ENCODE measurements around the gene CKAP5.
"Not testable (repeated sequence)": the region's sequence is repeated elsewhere in the genome, so short reads cannot be mapped to it uniquely, and the experiment has no call there.

CKAP5 gene

DNA sequence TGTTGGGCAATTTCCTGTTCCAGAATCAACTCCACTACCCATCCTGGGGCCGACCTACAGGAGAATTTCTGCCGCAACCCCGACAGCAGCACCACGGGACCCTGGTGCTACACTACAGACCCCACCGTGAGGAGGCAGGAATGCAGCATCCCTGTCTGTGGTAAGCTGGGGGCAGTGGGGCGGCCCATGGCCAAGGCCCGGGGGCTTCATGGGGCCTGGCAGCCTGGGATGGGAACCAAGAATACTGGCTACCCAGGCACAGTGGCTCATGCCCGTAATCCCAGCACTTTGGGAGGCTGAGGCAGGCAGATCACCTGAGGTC lies 122.8 kb downstream of the CKAP5 start:
- H3K9ac ChIP-seq (ENCODE audit: low read depth, low read length), result no peak overlapping the region
- no peaks in the 10 kb centered on the region for H3K9me3 ChIP-seq (replicated peaks; ENCODE audit: low read length)
- peaks cover 3% of the 10 kb centered on the region for H3K4me1 ChIP-seq (ENCODE audit: control insufficient read depth, insufficient read depth, low read length)
- no peaks in the 10 kb centered on the region for H3K36me3 ChIP-seq (ENCODE audit: insufficient read depth, low read length)
- H3K27me3 ChIP-seq (ENCODE audit: control insufficient read depth, insufficient read depth, low read length), result no peaks in the 10 kb centered on the region
- H3K4me2 ChIP-seq (ENCODE audit: low read length), result no peak overlapping the region
- H3K4me3 ChIP-seq (ENCODE audit: low read length), result no peak overlapping the region

GRCh38 chr11:46722566-46723358 lies 123.3 kb downstream of the CKAP5 start:
- Histone ChIP-seq H3K27me3 (ENCODE audit: control insufficient read depth, insufficient read depth, low read length) (no peaks in the 10 kb centered on the region), H3K4me1 (ENCODE audit: control insufficient read depth, insufficient read depth, low read length) (peaks cover 8% of the 10 kb centered on the region), H3K36me3 (ENCODE audit: insufficient read depth, low read length) (no peaks in the 10 kb centered on the region), H3K9ac (ENCODE audit: low read depth, low read length) (no peak overlapping the region), H3K4me3 (ENCODE audit: low read length) (no peak overlapping the region), H3K4me2 (ENCODE audit: low read length) (no peak overlapping the region), H3K9me3 (replicated peaks; ENCODE audit: low read length) (no peaks in the 10 kb centered on the region)

DNA sequence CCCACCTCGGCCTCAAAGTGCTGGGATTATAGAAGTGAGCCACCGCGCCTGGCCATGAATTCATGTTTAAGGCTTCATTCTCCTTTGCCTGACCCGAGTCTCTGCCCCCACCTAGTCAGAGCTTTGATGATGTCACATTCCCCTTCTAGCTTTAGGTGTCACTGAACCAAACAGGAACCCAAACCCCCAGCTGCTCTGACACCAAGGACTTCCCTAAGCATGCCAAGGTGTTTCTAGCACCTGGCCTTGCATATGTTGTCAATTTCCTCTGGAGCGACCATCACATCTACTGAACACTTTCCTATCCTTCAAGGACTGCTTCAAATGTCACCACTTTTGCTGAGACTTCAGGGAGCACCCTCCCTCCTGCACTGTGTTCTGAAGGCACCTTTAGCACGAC lies 124.8 kb downstream of the CKAP5 start:
- H3K27me3 ChIP-seq (ENCODE audit: control insufficient read depth, insufficient read depth, low read length), result no peaks in the 10 kb centered on the region
- peaks cover 8% of the 10 kb centered on the region for H3K4me1 ChIP-seq (ENCODE audit: control insufficient read depth, insufficient read depth, low read length)
- no peaks in the 10 kb centered on the region for H3K9me3 ChIP-seq (replicated peaks; ENCODE audit: low read length)
- H3K4me2 ChIP-seq (ENCODE audit: low read length), result no peak overlapping the region
- H3K9ac ChIP-seq (ENCODE audit: low read depth, low read length), result no peak overlapping the region
- no peak overlapping the region for H3K4me3 ChIP-seq (ENCODE audit: low read length)
- H3K36me3 ChIP-seq (ENCODE audit: insufficient read depth, low read length), result no peaks in the 10 kb centered on the region

- Histone ChIP-seq H3K4me1 (ENCODE audit: control insufficient read depth, insufficient read depth, low read length) (peaks cover 13% of the 10 kb centered on the region), H3K9me3 (replicated peaks; ENCODE audit: low read length) (no peaks in the 10 kb centered on the region), H3K9ac (ENCODE audit: low read depth, low read length) (no peak overlapping the region), H3K4me2 (ENCODE audit: low read length) (no peak overlapping the region), H3K4me3 (ENCODE audit: low read length) (no peak overlapping the region), H3K27me3 (ENCODE audit: control insufficient read depth, insufficient read depth, low read length) (no peaks in the 10 kb centered on the region), H3K36me3 (ENCODE audit: insufficient read depth, low read length) (no peaks in the 10 kb centered on the region)
Observed at GRCh38 chr11:46719543-46720218, 126.4 kb downstream of the CKAP5 start.

DNA sequence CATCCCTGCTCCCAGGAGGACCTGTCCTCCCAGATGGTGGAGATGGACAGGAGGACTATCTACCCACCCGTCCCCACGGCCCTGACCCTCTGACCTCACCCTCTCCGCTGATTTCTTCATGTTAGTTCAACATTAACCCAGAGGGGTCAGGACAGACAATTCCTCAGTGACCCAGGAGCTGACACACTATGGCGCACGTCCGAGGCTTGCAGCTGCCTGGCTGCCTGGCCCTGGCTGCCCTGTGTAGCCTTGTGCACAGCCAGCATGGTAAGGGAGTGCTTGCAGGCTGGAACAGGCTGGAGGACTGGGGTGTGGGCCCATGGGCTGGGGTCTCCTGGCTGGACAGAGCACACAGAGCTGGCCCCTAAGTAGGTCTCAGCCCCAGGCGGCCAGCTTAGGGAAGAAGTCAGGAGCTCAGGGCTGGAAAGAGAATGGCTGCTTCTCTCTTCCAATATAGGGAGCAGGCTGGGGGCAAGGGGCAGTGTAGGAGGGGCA lies 127.0 kb downstream of the CKAP5 start, which contains the start of gene F2:
Gene F2, plus strand, starts transcription at position 166 of the 495 bp plus-strand sequence. Its CDS starts 23 bp downstream, at position 189.
- Histone ChIP-seq H3K4me3 (ENCODE audit: low read length) (no peak within 1 kb of the TSS), H3K4me1 (ENCODE audit: control insufficient read depth, insufficient read depth, low read length) (peaks cover 17% of the 10 kb centered on the region), H3K27me3 (ENCODE audit: control insufficient read depth, insufficient read depth, low read length) (no peaks in the 10 kb centered on the region), H3K4me2 (ENCODE audit: low read length) (no peak within 1 kb of the TSS), H3K9me3 (replicated peaks; ENCODE audit: low read length) (no peaks in the 10 kb centered on the region), H3K9ac (ENCODE audit: low read depth, low read length) (no peak within 1 kb of the TSS), H3K36me3 (ENCODE audit: insufficient read depth, low read length) (no peaks in the 10 kb centered on the region)

DNA sequence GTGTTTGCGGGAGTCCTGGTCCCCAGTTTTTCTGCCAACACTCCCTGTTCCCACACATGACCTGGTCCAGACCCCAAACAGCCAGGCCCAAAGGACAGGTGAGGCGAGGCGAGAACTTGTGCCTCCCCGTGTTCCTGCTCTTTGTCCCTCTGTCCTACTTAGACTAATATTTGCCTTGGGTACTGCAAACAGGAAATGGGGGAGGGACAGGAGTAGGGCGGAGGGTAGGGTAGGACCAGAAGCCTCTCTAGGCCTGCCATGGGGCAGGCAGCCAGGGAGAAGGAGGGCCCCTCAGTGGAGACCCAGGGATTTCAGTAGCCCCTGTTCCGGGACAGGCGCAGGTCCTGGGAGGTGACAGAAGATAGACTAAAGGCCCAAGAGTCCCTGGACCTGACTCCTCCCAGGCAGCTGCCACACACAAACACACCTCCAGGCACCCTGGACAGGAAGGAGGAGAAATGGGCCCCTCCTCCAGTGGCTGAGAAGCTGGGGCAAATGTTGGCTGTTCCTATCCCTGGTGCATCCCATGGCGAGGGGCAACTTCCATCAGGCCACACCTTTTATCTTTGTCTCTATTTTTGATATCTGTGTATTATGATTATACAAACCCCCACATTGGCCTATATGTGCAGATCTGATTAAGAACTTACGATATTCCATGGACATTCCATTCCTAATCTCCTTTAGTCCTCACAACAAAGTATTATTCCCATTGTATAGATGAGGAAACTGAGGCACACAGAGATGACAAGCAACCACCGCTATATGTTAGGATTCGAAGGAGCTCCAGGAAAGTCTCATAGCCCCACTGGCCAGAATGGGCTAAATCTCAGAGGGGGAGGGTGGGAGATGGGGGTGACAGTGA lies 127.7 kb downstream of the CKAP5 start:
- Histone ChIP-seq H3K4me1 (ENCODE audit: control insufficient read depth, insufficient read depth, low read length) (peaks cover 21% of the 10 kb centered on the region), H3K36me3 (ENCODE audit: insufficient read depth, low read length) (no peaks in the 10 kb centered on the region)

DNA sequence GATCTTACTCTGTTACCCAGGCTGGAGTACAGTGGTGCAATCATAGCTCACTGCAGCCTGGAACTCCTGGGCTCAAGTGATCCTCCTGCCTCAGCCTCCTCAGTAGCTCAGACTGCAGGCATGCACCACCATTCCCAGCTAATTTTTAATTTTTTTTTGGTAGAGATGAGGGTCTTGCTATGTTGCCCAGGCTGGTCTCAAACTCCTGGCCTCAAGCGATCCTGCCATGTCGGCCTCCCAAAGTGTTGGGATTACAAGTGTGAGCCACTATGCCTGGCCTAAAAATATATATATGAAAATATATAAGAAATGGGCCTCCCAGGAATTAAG lies 128.3 kb downstream of the CKAP5 start:
- H3K9ac ChIP-seq (ENCODE audit: low read depth, low read length); H3K27me3 ChIP-seq (ENCODE audit: control insufficient read depth, insufficient read depth, low read length); H3K4me3 ChIP-seq (ENCODE audit: low read length); H3K36me3 ChIP-seq (ENCODE audit: insufficient read depth, low read length); H3K9me3 ChIP-seq (replicated peaks; ENCODE audit: low read length); H3K4me2 ChIP-seq (ENCODE audit: low read length): not testable (repeated sequence)
- peaks cover 21% of the 10 kb centered on the region for H3K4me1 ChIP-seq (ENCODE audit: control insufficient read depth, insufficient read depth, low read length)

More for the DNA sequence above, 127.7 kb downstream of the CKAP5 start:
- H3K27me3 ChIP-seq (ENCODE audit: control insufficient read depth, insufficient read depth, low read length), result no peaks in the 10 kb centered on the region
- no peaks in the 10 kb centered on the region for H3K9me3 ChIP-seq (replicated peaks; ENCODE audit: low read length)
- H3K4me3 ChIP-seq (ENCODE audit: low read length), result no peak overlapping the region
- no peak overlapping the region for H3K4me2 ChIP-seq (ENCODE audit: low read length)
- H3K9ac ChIP-seq (ENCODE audit: low read depth, low read length), result no peak overlapping the region

- Histone ChIP-seq H3K27me3 (ENCODE audit: control insufficient read depth, insufficient read depth, low read length) (no peaks in the 10 kb centered on the region), H3K4me3 (ENCODE audit: low read length) (no peak overlapping the region), H3K9ac (ENCODE audit: low read depth, low read length) (no peak overlapping the region), H3K4me2 (ENCODE audit: low read length) (no peak overlapping the region), H3K4me1 (ENCODE audit: control insufficient read depth, insufficient read depth, low read length) (peaks cover 29% of the 10 kb centered on the region), H3K36me3 (ENCODE audit: insufficient read depth, low read length) (peaks cover 4% of the 10 kb centered on the region), H3K9me3 (replicated peaks; ENCODE audit: low read length) (no peaks in the 10 kb centered on the region)
Observed at GRCh38 chr11:46712874-46713576, 133.1 kb downstream of the CKAP5 start.

DNA sequence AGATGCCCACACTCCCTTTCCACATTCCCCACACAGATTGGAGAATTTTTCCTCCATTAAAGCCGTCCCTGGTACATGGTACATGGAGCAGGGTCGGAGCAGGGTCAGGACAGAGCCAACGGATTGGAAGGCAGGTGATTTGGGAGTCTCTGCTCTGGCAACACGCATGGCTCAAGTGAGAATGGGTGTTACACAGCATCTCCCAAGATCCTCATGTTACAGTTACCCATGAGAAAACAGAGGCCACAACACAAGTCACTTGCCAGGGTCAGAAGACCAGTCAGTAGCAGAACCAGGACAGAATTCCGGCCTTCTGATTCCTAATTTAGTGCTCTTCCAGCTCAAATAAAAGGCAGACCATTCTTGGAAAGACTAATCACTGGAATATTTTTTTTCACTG lies 134.8 kb downstream of the CKAP5 start:
- H3K9ac ChIP-seq (ENCODE audit: low read depth, low read length), result peak overlapping the region; percentile 72
- H3K4me2 ChIP-seq (ENCODE audit: low read length), result peak overlapping the region; percentile 60
- no peaks in the 10 kb centered on the region for H3K27me3 ChIP-seq (ENCODE audit: control insufficient read depth, insufficient read depth, low read length)
- peaks cover 14% of the 10 kb centered on the region for H3K36me3 ChIP-seq (ENCODE audit: insufficient read depth, low read length)
- peak overlapping the region; percentile 20 for H3K4me3 ChIP-seq (ENCODE audit: low read length)
- no peaks in the 10 kb centered on the region for H3K9me3 ChIP-seq (replicated peaks; ENCODE audit: low read length)
- peaks cover 27% of the 10 kb centered on the region for H3K4me1 ChIP-seq (ENCODE audit: control insufficient read depth, insufficient read depth, low read length)

DNA sequence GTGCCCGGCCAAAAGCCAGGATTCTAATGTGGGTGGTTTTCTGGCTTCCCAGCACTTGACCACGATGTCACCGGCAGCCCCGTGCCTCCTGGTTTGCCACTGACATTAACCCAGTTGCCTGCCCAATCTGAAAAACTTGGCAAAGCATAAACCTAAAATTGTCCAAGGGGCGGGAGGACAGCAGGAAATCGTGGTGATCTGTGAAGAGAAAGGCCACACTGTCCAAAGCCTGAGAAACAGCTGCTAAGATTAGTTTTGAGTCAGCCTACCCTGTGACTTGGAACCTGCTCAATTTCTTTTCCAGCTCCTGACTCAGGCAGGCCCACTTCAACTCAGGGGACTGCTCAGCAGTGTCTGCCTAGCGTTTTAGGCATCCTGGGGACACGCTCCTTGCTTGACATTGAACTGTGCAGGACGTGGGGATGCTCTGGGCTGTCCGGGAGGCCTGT lies 135.2 kb downstream of the CKAP5 start:
- Histone ChIP-seq H3K27me3 (ENCODE audit: control insufficient read depth, insufficient read depth, low read length) (no peaks in the 10 kb centered on the region), H3K4me2 (ENCODE audit: low read length) (peak overlapping the region; percentile 60), H3K9ac (ENCODE audit: low read depth, low read length) (peak overlapping the region; percentile 72), H3K9me3 (replicated peaks; ENCODE audit: low read length) (no peaks in the 10 kb centered on the region), H3K4me3 (ENCODE audit: low read length) (peak overlapping the region; percentile 20), H3K36me3 (ENCODE audit: insufficient read depth, low read length) (peaks cover 16% of the 10 kb centered on the region), H3K4me1 (ENCODE audit: control insufficient read depth, insufficient read depth, low read length) (peaks cover 27% of the 10 kb centered on the region)

GRCh38 chr11:46709351-46709750 lies 136.7 kb downstream of the CKAP5 start:
- H3K4me2 ChIP-seq (ENCODE audit: low read length); H3K4me3 ChIP-seq (ENCODE audit: low read length); H3K27me3 ChIP-seq (ENCODE audit: control insufficient read depth, insufficient read depth, low read length); H3K9me3 ChIP-seq (replicated peaks; ENCODE audit: low read length); H3K9ac ChIP-seq (ENCODE audit: low read depth, low read length): not testable (repeated sequence)
- peaks cover 31% of the 10 kb centered on the region for H3K36me3 ChIP-seq (ENCODE audit: insufficient read depth, low read length)
- H3K4me1 ChIP-seq (ENCODE audit: control insufficient read depth, insufficient read depth, low read length), result peaks cover 20% of the 10 kb centered on the region
